NCI-H446 (cell line): ENCODE data around the gene MED7.
A peak's percentile ranks its signal among the peaks of the same experiment; 100 is the strongest.
"Not testable (repeated sequence)": the region's sequence is repeated elsewhere in the genome, so short reads cannot be mapped to it uniquely, and the experiment has no call there.

Experiments
- DNase-seq, 2 experiments: peaks; one replicate each; lab custom pipeline; 2025; lab: John Stamatoyannopoulos, UW

Gene MED7

GRCh38 chr5:157142317-157143126, at the start of gene MED7:
Gene MED7 (minus strand): TSS chr5:157142865. CDS start chr5:157139431, 3,434 bp downstream.
- DNase-seq = peak; percentile 95 to 98

DNA sequence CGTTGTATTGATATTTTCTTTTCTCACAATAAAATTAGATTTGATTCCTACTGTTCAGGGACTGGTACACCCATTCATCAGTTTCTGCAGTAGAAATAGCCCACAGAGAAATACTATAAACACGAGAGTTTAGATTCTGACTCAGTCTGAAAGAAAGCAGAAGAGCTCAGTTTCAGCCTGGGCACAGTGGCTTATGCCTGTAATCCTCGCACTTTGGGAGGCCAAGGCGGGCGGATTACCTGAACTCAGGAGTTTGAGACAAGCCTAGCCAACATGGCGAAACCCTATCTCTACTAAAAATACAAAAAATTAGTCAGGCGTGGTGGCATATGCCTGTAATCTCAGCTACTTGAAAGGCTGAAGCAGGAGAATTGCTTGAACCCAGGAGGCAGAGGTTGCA, 46.6 kb upstream of the MED7 start:
- DNase-seq = no peak

- DNase-seq = no peak
These were observed 45.6 kb upstream of the MED7 start for GRCh38 chr5:157188270-157188669.

GRCh38 chr5:157187046-157187754, 44.5 kb upstream of the MED7 start:
- DNase-seq = no peak

- DNase-seq = no peak
These were observed 43.8 kb upstream of the MED7 start for GRCh38 chr5:157186309-157187045.

DNA sequence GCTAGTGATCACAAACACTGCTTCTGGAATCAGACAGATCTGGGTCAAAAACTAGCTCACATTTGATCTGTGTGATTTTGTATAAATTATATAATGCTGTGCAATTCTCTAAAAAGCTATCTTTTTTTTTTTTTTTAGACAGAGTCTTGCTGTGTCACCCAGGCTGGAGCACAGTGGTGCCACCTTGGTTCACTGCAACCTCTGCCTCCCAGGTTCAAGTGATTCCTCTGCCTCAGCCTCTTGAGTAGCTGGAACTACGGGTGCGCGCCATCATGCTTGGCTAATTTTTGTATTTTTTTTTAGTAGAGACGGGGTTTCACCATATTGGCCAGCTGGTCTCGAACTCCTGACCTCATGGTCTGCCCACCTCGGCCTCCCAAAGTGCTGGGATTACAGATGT, 42.5 kb upstream of the MED7 start:
- DNase-seq = not testable (repeated sequence)

DNA sequence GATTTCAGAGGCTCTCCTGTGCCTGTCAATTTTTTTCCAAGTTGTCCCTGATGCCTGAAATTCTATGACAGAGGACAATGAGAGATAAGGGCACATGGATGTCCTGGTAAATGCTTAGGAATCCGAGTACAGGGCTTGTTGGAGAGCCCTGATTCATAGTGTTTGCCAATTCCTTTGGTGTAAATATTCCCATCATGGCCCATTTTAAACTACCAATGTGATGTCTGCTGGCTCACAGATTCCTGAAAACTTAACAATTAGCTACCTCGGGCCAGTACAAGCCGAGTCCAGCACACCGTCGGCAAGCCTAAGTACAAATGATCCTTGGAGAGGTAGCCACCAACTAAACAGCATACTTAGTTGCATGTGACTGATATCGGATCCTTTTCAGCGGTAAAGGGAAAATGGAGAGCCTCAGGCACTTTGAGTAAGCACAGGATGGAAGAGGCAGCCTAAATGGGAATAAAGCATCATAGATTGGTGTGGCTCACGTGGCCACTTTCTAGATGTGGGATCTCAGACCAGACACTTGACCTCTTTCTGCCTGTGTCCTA, 41.5 kb upstream of the MED7 start:
- no peak for DNase-seq

DNA sequence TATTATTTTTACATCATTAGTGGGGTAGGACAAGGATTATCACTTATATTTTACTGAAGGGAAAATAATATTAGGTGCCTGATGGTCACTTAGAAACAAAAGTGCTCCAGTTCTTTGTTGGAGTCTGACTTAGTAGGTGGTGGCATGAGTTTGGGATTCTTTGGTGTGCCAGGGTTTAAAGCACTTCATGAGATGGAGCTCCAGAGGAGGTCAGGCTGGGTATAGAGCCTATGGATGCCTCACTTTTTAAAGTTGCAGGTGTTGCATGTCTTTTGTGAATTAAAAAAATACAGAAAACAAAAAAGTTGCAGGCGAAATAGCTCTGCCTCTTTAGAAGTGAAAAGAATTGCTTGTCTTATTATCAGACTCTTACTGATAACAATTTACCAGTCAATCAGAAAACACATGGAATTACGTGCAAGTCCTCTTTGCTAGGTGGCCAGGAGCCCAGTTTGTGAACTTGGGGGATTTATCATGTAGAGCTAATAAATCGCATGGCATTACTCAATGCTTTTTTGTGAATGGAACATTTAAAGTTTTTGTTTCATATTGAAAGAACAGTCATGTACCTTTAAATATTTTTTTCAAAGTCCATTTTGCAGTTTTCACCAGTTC, 39.6 kb upstream of the MED7 start:
- no peak for DNase-seq

DNA sequence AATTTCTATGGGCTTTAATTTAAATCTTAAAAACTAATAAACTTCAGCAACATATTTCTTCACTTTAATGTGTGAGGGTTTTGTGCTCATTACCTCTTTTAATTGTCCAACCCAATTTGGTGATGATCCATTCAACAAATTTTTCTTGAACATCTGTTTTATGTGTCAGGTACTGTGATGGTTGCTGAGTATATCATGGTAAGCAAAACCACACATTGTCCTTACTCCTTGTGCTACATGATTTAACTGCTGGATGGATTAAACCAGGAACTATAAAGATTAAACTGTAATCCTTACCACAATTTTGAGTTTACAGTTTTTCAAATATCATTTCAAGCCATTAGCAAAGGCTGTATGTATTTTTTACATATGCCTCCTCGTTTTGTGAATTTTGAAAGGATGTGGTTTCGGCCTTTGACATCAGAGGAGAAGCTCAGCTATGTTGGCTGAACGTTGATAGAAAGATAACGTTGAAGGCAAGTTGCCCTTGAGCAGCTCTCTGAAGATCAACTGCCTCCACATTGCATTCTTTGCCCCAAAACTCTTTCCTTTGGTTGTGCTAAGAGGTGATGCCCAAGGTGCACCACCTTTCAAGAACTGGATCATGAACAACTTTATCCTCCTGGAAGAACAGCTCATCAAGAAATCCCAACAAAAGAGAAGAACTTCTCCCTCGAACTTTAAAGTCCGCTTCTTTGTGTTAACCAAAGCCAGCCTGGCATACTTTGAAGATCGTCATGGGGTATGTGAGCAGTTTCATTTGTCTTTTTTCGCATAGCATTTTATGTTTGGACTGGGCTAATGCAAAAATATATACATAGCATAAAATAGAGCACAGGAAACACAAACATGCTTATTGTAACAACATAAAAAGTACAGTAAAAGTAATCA, 38.0 kb upstream of the MED7 start, which contains the start of gene ITK:
ITK (plus strand) TSS at position 467 of the 891 bp plus-strand sequence; CDS start at position 605, 138 bp downstream.
- DNase-seq = no peak

GRCh38 chr5:157178966-157179365, 36.3 kb upstream of the MED7 start:
- no peak for DNase-seq

DNA sequence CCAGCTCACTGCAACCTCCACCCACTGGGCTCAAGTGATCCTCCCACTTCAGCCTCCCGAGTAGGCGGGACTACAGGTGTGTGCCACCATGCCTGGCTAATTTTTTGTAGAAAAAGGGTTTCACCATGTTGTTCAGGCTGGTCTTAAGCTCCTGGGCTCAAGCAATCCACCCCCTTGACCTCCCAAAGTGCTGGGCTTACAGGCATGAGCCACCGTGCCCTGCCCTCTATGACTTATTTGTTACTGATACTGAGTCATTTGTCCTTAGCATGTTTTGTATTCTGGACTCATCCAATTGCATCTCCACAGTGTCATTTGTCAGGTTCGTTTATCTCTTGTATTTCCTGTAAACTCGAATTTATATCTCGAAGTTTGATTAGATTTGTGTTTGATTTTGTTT, 35.3 kb upstream of the MED7 start:
- no peak for DNase-seq

DNA sequence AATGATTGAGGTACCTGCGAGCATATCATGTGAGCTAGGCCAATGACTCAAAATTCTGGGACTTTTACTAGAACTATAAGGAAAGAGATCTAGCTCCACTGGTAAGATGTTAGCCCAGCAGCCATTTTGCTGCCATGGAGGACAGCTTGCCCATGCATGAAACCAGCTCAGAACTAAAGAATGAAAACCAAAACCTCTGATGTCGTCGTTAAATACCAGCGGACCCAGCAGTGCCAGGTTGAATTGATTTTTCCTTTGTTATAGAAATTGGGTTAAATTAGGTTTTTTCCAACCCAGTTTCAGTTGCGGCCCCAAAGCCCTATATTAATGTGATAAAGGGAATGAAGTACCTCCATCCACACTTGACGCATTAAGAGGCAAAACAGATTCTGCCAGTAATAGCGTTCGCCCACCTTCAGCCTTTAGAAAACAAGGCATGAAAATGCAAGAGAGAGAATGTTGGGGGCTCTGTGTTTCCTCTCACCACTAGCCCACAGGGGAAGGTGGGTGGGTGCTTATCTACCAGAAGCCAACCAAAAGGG, 32.5 kb upstream of the MED7 start:
- DNase-seq = no peak

- no peak for DNase-seq
These were observed 29.7 kb upstream of the MED7 start for GRCh38 chr5:157172403-157172802.

GRCh38 chr5:157168286-157168685, 25.6 kb upstream of the MED7 start:
- DNase-seq = no peak

DNA sequence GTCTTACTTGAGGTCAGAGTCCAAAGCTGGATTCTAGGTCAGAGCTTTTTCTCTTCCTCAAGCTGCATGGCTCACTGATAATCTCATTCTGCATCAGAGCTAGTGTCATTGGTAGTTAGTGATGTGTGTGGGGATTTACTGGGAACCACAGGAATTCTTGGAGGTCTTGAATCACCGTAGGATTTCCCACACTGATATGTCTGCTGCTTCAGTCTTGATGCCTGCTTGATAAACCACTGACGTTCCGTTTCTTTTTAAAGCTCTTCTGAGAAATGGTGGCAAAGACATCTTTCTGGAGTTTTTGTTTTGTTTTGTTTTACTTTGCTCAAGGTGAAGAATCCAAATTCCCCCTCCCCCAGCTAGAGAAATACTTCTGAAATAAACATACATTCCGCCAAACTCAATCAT, 24.6 kb upstream of the MED7 start:
- no peak for DNase-seq

DNA sequence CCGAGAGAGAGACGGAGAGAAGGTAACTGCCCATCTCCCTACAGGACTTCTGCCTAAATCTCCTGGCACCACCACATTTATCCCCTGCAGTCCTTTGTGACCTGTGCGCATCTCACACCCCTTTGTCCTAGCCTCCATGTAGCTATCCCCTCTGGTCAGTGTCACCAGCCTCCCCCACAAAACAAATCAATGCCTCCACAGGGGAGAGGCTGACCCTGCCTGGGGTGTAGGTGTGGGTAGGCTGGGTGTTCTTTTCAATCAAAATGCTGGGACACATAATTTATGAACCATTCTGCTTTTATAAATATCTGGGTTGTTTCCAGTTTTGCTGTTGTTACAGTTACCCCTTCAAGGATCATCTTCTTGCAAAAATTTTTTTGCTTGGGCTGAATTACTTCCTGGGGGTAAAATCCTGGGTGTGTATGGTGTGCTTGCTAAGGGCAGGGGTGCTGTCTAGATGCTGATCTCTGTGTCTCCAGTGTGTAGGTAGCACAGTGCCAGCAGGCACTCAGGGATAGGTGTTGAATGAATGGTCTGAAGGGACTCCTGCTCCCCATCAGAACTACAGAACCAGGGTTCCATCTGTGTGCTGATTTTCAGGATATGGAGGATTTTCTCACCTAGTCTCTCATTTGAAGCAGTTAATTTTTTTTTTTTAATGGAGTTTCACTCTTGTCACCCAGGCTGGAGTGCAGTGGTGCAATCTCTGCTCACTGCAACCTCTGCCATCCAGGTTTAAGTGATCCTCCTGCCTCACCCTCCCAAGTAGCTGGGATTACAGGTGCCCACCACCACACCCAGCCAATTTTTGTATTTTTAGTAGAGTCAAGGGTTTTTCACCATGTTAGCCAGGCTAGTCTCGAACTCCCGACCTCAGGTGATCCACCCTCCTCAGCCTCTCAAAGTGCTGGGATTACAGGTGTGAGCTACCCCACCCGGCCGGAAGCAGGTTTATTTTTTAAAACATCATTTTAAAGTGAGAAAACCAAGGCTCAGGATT, 23.8 kb upstream of the MED7 start, which contains the start of gene GARIN3:
GARIN3 (minus strand) TSS at position 51 of the 1,000 bp plus-strand sequence. CDS start 96 bp downstream, outside the sequence.
- no peak for DNase-seq

GRCh38 chr5:157165668-157166067, 23.0 kb upstream of the MED7 start:
- no peak for DNase-seq

GRCh38 chr5:157165261-157165660, 22.6 kb upstream of the MED7 start:
- DNase-seq = no peak

DNA sequence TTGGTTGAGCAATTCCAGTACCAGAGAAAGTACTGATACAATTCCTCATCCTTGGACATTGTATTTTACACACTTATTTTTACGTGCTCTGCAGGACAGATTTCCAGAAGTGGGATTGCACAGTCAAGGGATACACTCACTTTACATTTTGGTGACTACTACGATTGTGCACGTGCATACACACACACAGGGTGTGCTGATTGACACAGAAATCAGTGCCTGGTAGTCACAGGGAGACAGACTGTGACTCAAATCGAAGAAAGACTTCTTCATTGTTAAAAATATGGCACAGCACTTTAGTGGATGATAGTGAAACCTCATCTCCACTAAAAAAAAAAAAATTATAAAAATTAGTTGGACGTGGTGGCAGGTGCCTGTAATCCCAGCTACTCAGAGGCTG, 21.9 kb upstream of the MED7 start:
- DNase-seq = no peak
